ENCODE results near the gene CNTNAP5. TPM values are rescaled to one million over a fixed set of nuclear protein-coding genes. Genes with fewer than 3 reads are reported as not detected.

Gene CNTNAP5
- total RNA-seq, 3 donors from 2014 or later (not counting 1 experiment from before 2014, with no cell fraction given) = not detected

DNA sequence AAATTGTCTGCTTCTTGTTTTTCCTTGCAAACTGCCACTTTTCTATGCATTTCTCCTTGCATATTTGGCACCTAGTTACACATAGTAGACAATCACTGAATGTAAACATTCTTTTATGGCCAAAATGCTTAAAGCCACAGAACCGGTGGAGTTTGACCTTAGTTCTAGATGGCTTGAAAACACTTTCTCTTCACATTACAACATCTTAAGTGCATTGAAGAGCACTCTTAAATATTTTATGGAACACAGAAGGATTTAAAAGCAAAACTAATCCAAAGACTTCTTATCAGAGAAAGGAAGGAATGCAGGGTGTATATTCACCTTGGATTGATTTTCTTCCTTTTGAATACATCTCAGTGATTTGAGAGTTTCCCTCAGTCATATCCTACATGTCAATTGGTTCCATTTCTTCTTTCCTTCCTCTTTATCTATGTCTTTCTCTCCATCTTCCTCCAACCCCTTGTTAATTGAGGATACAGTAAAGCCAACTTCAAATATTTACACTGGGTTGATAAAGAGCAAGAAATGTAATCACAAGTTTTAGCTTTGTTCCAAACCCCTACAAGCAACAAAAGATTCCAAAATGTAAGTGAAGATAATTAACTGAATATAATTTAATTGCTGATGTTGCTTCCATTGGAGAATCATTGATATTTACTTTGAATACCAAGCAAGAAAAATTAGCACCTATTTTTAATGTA lies 548.0 kb downstream of the CNTNAP5 start:
- H3K27me3 Mint-ChIP-seq (ENCODE audit: low read depth in 2 of 2) = no peaks in the 10 kb centered on the region
- Histone ChIP-seq H3K4me1 (ENCODE audit: control insufficient read depth, insufficient read depth, low read length) (no peaks in the 10 kb centered on the region), H3K27me3 (ENCODE audit: control insufficient read depth, insufficient read depth, low read length) (no peaks in the 10 kb centered on the region), H3K4me3 (ENCODE audit: low read length) (no peak overlapping the region), H3K27ac (ENCODE audit: low read length) (no peak overlapping the region), H3K36me3 (ENCODE audit: control insufficient read depth, insufficient read depth, low read length) (no peaks in the 10 kb centered on the region), H3K9me3 (ENCODE audit: control insufficient read depth, insufficient read depth, low read length) (no peaks in the 10 kb centered on the region)
- no peak overlapping the region for H3K4me3 Mint-ChIP-seq
- no peak for ATAC-seq
- H3K27ac Mint-ChIP-seq = no peak overlapping the region
- intact Hi-C loops (cut with micrococcal nuclease) = no loop called here
- H3K4me1 Mint-ChIP-seq = no peaks in the 10 kb centered on the region
- WGBS (ENCODE audit: insufficient coverage) = no CpG with 5 or more reads among the region's 1 CpG
- H3K9me3 Mint-ChIP-seq = peaks cover 11 to 15% of the 10 kb centered on the region in 2 donors
- H3K36me3 Mint-ChIP-seq = no peaks in the 10 kb centered on the region
- DNase-seq = no peak
- TF ChIP-seq, protein P1, sequence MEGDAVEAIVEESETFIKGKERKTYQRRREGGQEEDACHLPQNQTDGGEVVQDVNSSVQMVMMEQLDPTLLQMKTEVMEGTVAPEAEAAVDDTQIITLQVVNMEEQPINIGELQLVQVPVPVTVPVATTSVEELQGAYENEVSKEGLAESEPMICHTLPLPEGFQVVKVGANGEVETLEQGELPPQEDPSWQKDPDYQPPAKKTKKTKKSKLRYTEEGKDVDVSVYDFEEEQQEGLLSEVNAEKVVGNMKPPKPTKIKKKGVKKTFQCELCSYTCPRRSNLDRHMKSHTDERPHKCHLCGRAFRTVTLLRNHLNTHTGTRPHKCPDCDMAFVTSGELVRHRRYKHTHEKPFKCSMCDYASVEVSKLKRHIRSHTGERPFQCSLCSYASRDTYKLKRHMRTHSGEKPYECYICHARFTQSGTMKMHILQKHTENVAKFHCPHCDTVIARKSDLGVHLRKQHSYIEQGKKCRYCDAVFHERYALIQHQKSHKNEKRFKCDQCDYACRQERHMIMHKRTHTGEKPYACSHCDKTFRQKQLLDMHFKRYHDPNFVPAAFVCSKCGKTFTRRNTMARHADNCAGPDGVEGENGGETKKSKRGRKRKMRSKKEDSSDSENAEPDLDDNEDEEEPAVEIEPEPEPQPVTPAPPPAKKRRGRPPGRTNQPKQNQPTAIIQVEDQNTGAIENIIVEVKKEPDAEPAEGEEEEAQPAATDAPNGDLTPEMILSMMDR (IDR thresholded peaks at IDR 0.05) = no peak

DNA sequence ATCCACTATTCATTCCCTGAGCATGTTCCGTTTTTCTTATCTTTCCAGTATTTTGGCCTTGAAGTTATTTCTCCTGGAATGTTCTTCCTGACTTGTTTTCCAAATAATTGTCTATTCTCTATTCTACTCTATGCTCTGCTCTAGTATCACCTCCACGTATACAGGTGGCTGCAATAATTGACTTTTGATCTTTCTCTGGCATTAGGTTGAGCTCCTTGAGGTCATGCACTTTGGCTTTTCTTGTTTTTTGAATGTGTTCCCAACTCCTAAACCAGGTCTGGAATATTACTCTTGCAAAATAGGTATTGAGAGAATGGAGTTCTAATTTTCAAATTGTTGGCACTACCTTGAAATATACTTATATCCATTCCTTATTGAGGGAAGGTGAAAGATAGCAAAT lies 550.4 kb downstream of the CNTNAP5 start:
- no peak for ATAC-seq

DNA sequence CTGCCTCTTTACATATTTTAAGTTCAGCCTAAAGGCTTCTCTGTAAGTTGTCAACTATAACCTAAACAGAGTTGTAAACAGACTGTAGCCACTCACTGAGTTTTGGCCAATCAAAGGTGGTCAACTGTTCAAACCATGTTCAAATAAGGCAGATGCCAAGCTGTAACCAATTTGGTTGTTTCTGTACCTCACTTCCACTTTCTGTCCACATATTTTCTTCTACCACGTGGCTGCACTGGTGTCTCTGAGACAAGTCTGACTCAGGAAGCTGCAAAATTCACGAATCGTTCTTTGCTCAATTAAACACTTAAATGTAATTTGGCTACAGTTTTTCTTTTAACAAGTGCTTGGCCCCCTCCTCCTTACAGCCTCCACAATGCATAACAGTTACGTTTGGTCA lies 555.2 kb downstream of the CNTNAP5 start:
- Histone ChIP-seq H3K27me3 (ENCODE audit: control insufficient read depth, insufficient read depth, low read length) (no peaks in the 10 kb centered on the region), H3K4me3 (ENCODE audit: low read length) (no peak overlapping the region), H3K9me3 (ENCODE audit: control insufficient read depth, insufficient read depth, low read length) (no peaks in the 10 kb centered on the region), H3K27ac (ENCODE audit: low read length) (no peak overlapping the region), H3K4me1 (ENCODE audit: control insufficient read depth, insufficient read depth, low read length) (no peaks in the 10 kb centered on the region), H3K36me3 (ENCODE audit: control insufficient read depth, insufficient read depth, low read length) (no peaks in the 10 kb centered on the region)
- no peaks in the 10 kb centered on the region for H3K36me3 Mint-ChIP-seq
- TF ChIP-seq, protein P1 (IDR thresholded peaks at IDR 0.05) = no peak
- no peaks in the 10 kb centered on the region for H3K27me3 Mint-ChIP-seq (ENCODE audit: low read depth in 2 of 2)
- DNase-seq (no peak), ATAC-seq (no peak)
- 49% methylated on average over 4 of the region's 4 CpGs for WGBS (ENCODE audit: insufficient coverage)
- H3K4me1 Mint-ChIP-seq = no peaks in the 10 kb centered on the region
- intact Hi-C loops (cut with micrococcal nuclease) = no loop called here
- peaks cover 11 to 13% of the 10 kb centered on the region in 2 donors for H3K9me3 Mint-ChIP-seq
- H3K4me3 Mint-ChIP-seq = no peak overlapping the region
- H3K27ac Mint-ChIP-seq = no peak overlapping the region

More for the DNA sequence above, 550.4 kb downstream of the CNTNAP5 start:
- Mint-ChIP-seq H3K4me1 (no peaks in the 10 kb centered on the region), H3K27me3 (ENCODE audit: low read depth in 2 of 2) (no peaks in the 10 kb centered on the region), H3K36me3 (no peaks in the 10 kb centered on the region), H3K4me3 (no peak overlapping the region), H3K27ac (no peak overlapping the region), H3K9me3 (peaks cover 8% of the 10 kb centered on the region in 2 donors)
- intact Hi-C loops (cut with micrococcal nuclease) = no loop called here
- WGBS (ENCODE audit: insufficient coverage) = 75% methylated on average over 2 of the region's 2 CpGs
- Histone ChIP-seq H3K4me1 (ENCODE audit: control insufficient read depth, insufficient read depth, low read length) (no peaks in the 10 kb centered on the region), H3K9me3 (ENCODE audit: control insufficient read depth, insufficient read depth, low read length) (no peaks in the 10 kb centered on the region), H3K36me3 (ENCODE audit: control insufficient read depth, insufficient read depth, low read length) (no peaks in the 10 kb centered on the region), H3K27ac (ENCODE audit: low read length) (no peak overlapping the region), H3K27me3 (ENCODE audit: control insufficient read depth, insufficient read depth, low read length) (no peaks in the 10 kb centered on the region), H3K4me3 (ENCODE audit: low read length) (no peak overlapping the region)
- no peak for DNase-seq
- TF ChIP-seq, protein P1 (IDR thresholded peaks at IDR 0.05) = no peak

DNA sequence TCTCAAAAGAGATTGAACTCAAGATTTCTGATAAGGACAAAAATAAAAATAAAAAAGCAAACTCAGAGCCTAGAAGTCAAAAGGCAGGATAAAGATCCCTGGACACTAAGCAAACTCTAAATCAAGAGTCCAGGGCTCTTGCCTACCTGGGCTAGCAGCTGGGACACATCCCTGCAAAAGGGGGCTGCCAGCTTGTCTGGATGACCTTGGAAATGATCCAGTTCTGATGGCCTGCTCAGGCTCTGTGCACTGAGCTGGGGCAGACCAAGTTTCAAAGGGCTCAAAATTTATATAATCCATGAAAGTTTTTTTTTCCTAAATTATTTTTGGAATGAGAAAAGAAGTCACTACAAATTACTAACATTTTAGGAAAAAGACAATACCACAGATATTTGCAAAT lies 557.3 kb downstream of the CNTNAP5 start:
- Histone ChIP-seq H3K27me3 (ENCODE audit: control insufficient read depth, insufficient read depth, low read length) (no peaks in the 10 kb centered on the region), H3K27ac (ENCODE audit: low read length) (no peak overlapping the region), H3K4me3 (ENCODE audit: low read length) (no peak overlapping the region), H3K9me3 (ENCODE audit: control insufficient read depth, insufficient read depth, low read length) (no peaks in the 10 kb centered on the region), H3K4me1 (ENCODE audit: control insufficient read depth, insufficient read depth, low read length) (no peaks in the 10 kb centered on the region), H3K36me3 (ENCODE audit: control insufficient read depth, insufficient read depth, low read length) (no peaks in the 10 kb centered on the region)
- TF ChIP-seq, protein P1 (IDR thresholded peaks at IDR 0.05) = no peak
- H3K27ac Mint-ChIP-seq = no peak overlapping the region
- peaks cover 8 to 13% of the 10 kb centered on the region in 2 donors for H3K9me3 Mint-ChIP-seq
- ATAC-seq = no peak
- no peak overlapping the region for H3K4me3 Mint-ChIP-seq
- no peaks in the 10 kb centered on the region for H3K4me1 Mint-ChIP-seq
- intact Hi-C loops (cut with micrococcal nuclease) = no loop called here
- DNase-seq = no peak
- H3K27me3 Mint-ChIP-seq (ENCODE audit: low read depth in 2 of 2) = no peaks in the 10 kb centered on the region
- no peaks in the 10 kb centered on the region for H3K36me3 Mint-ChIP-seq

All from natural killer cell (primary cell).